HTR-8/SVneo (cell line): ENCODE results near the gene SLC35F2.

Experiments used
- DNase-seq: peaks from one replicate; pipeline ENCODE4 v3.0.0; 2011; ENCODE audit warnings: low spot score, mixed read lengths; ENCODE audit not compliant: insufficient read length
- FAIRE-seq: peaks from 2 replicates; lab custom pipeline; 2011; peaks lifted over from hg19 to GRCh38; lab: Jason Lieb, UNC

Gene SLC35F2

DNA sequence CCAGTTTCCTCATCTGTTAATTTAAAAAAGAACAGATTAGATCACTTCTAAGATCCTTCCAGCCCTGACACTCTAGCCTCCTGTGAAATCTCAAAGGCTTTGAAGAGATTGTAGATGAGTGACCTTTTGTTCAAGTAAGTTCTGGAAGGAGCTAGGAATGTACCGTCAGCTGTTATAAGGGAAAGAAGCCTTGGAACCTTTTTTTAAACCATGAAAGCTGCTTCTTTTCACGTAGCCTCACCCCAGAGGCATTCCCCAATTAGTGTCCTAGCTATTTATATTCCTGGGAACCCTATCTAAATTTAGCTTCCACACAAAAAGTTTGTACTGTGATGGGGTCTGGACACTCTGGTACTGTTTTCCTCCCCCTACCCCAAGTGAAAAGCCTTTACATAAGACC is 111.0 kb downstream of the SLC35F2 start:
- no peak for FAIRE-seq
- no peak for DNase-seq

DNA sequence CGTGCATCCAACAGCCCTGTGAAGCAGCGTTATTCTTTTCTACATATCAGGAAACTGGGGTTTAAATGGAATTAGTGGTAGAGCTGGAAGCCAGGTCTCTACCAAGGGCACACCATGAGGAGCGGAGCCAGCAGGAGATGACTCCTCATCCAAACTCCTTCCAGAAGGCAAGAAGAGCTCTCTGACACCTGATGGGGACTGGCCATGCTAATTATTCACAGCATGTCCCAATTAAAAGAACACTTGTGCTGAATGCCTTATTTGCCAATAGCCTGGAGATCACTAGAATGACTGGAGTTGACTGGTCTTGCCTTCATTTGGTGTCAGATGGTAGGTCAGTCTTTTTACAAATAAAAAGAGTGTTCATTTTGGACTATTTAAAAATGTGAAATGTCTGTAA is 113.9 kb downstream of the SLC35F2 start:
- FAIRE-seq = no peak
- DNase-seq = no peak

DNA sequence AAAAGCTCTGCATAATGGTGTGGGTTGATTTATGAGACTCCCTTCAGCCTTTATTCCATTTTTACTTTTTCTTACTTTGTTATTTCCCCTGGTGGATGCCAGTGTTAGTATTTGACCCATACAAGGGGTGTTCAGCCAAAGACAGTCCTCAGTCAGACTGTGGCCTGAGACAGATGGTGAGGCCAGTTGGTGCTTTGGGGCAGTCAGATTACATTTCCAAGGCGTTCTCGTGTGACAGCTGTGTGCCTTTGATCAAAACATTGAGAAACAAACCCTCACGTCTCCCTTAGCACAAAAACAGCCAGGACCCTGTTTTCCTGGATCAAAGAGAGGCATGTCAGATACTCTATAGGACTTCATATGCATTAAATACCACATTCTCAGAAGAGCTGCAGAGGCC is 115.4 kb downstream of the SLC35F2 start:
- FAIRE-seq (no peak), DNase-seq (no peak)

DNA sequence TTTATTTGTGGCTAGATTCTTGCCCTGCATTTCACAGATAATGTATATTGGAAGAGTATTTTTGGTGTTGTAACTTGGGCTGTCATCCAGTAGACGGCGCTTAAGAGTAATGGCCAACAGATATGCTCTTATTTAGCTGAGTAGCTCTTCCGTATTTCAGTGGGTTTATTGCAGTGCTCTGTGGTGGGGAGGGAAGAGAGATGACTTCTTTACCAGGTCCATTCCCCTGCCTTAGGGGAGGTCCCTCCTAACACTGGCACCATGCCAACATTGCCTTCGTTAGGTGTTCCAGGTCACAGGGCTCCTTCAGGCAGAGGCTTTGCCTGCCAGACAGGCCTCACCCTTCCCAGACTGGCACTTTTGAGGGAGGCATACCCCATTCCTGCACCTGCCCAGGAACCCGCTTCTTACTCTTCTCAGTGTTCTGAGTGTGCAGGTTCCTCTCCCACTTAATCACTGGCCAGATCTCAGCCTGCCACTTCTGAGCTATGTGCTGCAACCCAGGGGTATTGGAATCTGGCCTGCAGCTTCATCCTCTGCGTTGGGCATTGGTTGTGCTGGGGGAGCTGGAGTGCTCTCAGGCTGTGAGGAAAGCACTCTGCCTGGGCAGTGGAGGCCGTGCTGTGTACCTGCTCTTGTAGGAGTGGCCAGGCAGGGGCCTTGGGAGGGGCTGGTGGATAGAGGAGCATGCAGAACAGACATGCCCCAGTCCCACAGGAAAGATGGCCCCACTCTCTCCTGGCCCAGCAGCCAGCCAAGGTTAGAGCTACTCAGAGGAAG is 117.4 kb downstream of the SLC35F2 start:
- FAIRE-seq (no peak), DNase-seq (peak; percentile 10)
